Tibial artery (tissue), 4 donors: ENCODE results near the gene TMEM45A.
A peak's percentile ranks its signal among the peaks of the same experiment; 100 is the strongest.

Source experiments
- DNase-seq, 2 donors: peaks; one replicate each; pipeline ENCODE4 v3.0.0-alpha.2; 2019
- H3K27ac ChIP-seq, 2 donors: fragments of 200-600 bp; sonication (generic) in 1 of 2; 1 replicate in 1 of 2; 2 replicates in 1 of 2; pipeline ENCODE4 v1.5.1; 2018 to 2019; ENCODE audit warnings: mild to moderate bottlenecking in 1 of 2
- H3K27me3 ChIP-seq, 2 donors: fragments of 200-600 bp; sonication (generic) in 1 of 2; one replicate each; pipeline versions ENCODE4 v1.5.1 to v1.6.0; 2016 to 2019
- H3K36me3 ChIP-seq, 3 donors: fragments of 200-600 bp; sonication (generic) in 2 of 3; one replicate each; pipeline ENCODE4 v1.5.1; 2016 to 2019; ENCODE audit warnings: mild to moderate bottlenecking in 2 of 3
- H3K4me1 ChIP-seq, 4 donors: fragments of 200-600 bp; sonication (generic) in 2 of 4; 1 replicate in 3 of 4; 2 replicates in 1 of 4; pipeline ENCODE4 v1.5.1; 2016 to 2019
- H3K4me3 ChIP-seq, 2 donors: fragments of 200-600 bp; sonication (generic) in 1 of 2; 1 replicate in 1 of 2; 2 replicates in 1 of 2; pipeline ENCODE4 v1.5.1; 2018 to 2019; ENCODE audit warnings: mild to moderate bottlenecking in 2 of 2
- H3K9me3 ChIP-seq, 3 donors: fragments of 200-600 bp; sonication (generic) in 1 of 3; one replicate each; pipeline ENCODE4 v1.5.1; 2016 to 2019
- intact Hi-C: fragments of 100-400 bp; cut with DNase I; formaldehyde crosslinking; loops from one replicate; pipeline ENCODE4 v1.15.0; 2023; ENCODE audit warnings: low total_unique reads
- TF ChIP-seq, protein P1 (sequence below), 2 experiments: fragments of 200-600 bp in 1 of 2; fragments of 450-650 bp in 1 of 2; IDR thresholded peaks; one replicate each; pipeline ENCODE4 v1.5.1; 2017 to 2019; ENCODE audit warnings: antibody characterized with exemption in 2 of 2, mild to moderate bottlenecking in 1 of 2, moderate library complexity in 1 of 2

The TMEM45A gene

DNA sequence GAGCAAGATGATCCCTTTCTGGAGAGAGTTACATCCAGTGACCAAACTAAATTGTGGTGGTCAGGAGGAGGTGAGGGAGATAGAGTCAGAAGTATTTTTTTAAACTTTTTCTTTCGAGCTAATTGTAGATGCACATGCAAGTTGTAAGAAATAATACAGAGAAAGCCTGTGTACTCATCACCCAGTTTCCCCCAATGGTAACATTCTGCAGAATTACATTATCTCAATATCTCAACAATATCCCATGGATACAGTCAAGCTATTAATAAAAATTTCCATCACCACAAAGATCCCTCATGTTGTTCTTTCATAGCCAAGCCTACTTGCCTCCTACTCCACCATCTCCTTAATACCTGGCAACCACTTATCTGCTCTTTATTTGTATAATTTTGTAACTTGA is 3.3 kb upstream of the TMEM45A start:
- H3K4me3 ChIP-seq, result no peak overlapping the region
- TF ChIP-seq, protein P1, sequence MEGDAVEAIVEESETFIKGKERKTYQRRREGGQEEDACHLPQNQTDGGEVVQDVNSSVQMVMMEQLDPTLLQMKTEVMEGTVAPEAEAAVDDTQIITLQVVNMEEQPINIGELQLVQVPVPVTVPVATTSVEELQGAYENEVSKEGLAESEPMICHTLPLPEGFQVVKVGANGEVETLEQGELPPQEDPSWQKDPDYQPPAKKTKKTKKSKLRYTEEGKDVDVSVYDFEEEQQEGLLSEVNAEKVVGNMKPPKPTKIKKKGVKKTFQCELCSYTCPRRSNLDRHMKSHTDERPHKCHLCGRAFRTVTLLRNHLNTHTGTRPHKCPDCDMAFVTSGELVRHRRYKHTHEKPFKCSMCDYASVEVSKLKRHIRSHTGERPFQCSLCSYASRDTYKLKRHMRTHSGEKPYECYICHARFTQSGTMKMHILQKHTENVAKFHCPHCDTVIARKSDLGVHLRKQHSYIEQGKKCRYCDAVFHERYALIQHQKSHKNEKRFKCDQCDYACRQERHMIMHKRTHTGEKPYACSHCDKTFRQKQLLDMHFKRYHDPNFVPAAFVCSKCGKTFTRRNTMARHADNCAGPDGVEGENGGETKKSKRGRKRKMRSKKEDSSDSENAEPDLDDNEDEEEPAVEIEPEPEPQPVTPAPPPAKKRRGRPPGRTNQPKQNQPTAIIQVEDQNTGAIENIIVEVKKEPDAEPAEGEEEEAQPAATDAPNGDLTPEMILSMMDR (IDR thresholded peaks at IDR 0.05), result no peak
- no peaks in the 10 kb centered on the region for H3K27me3 ChIP-seq
- H3K27ac ChIP-seq, result no peak overlapping the region
- peaks cover 0 to 15% (median 7%) of the 10 kb centered on the region in 4 donors for H3K4me1 ChIP-seq
- no peak for DNase-seq
- intact Hi-C loops, result no loop called here
- no peaks in the 10 kb centered on the region for H3K36me3 ChIP-seq
- H3K9me3 ChIP-seq, result no peaks in the 10 kb centered on the region

DNA sequence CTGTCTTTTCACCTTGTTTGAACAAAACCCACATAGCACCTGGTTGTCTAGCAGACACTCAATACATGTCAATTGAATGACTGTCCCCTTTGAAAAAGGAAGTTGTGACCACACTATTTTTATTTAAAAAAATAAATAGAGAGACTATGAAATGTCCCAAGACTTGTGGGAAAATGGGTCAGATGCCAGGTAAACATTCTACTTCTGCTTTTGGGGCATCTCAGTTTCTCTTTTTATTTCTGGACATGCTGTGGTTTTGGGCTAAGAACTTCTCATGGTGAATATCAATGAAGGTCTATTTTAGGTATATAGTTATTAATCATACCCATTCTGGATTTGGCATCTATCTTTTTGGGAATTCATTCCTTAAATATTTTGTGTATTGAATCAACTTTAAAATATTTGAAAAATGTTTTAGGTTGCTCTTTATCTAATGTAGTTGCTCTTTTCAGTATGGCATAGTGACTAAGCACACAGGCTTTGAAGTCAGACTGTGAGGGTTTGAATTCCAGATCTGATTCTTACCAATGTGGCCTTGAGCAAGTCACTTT is 4.4 kb downstream of the TMEM45A start:
- H3K4me1 ChIP-seq, result peaks cover 0 to 46% (median 13%) of the 10 kb centered on the region in 4 donors
- H3K27ac ChIP-seq, result peak overlapping the region; percentile 7 to 19
- H3K27me3 ChIP-seq, result no peaks in the 10 kb centered on the region
- TF ChIP-seq, protein P1 (IDR thresholded peaks at IDR 0.05), result no peak
- no peaks in the 10 kb centered on the region for H3K36me3 ChIP-seq
- no peak for DNase-seq
- intact Hi-C loops, result no loop called here
- H3K9me3 ChIP-seq, result no peaks in the 10 kb centered on the region
- no peak overlapping the region for H3K4me3 ChIP-seq

DNA sequence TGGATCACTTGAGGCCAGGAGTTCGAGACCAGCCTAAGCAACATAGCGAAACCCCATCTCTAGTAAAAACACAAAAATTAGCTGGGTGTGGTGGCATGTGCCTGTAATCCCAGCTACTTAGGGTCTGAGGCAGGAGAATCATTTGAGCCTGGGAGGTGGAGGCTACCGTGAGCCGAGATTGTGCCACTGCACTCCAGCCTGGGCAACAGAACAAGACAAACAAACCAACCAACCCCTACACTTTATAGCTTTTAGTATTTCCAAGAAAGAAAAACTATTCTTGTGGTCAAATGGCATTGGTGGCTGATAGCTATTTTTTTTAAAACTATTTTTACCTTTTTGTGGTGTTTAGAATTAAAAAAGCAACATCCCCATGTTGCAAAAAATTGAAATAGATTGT is 7.2 kb downstream of the TMEM45A start:
- TF ChIP-seq, protein P1 (IDR thresholded peaks at IDR 0.05), result no peak

DNA sequence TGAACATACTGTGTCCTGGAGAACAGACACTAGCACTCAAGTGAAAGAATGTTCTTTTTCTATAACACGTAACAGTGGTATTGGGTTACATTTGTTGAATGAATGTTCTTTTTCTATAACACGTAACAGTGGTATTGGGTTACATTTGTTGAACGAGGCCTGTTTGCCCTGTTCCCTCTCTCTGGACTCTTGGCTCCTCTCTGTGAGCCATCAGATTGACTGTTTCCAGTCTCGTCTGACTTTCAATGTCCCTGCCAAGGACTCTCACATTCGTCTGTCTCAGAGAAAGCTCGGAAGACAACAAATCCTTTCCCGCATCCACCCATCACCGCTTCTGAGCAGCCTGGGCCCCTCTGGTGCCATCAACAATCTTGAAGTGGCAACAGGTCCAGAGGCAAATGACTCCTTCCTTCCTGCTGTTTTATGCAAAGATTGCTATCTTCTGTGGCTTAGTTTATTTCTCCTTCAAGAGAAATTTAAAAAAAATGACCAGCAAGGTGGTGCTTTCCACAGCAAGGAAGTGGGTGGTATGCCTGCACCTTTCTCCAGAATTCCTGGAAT is 8.0 kb downstream of the TMEM45A start:
- H3K4me3 ChIP-seq, result no peak overlapping the region
- H3K9me3 ChIP-seq, result no peaks in the 10 kb centered on the region
- H3K36me3 ChIP-seq, result no peaks in the 10 kb centered on the region
- intact Hi-C loops, result no loop called here
- no peak for DNase-seq
- H3K27ac ChIP-seq, result no peak overlapping the region
- no peaks in the 10 kb centered on the region for H3K27me3 ChIP-seq
- TF ChIP-seq, protein P1 (IDR thresholded peaks at IDR 0.05), result no peak
- peaks cover 0 to 29% (median 7%) of the 10 kb centered on the region in 4 donors for H3K4me1 ChIP-seq

More for the DNA sequence above, 7.2 kb downstream of the TMEM45A start:
- H3K27me3 ChIP-seq, result no peaks in the 10 kb centered on the region
- no peak for DNase-seq
- H3K4me1 ChIP-seq, result peaks cover 0 to 28% (median 7%) of the 10 kb centered on the region in 4 donors
- no peak overlapping the region for H3K4me3 ChIP-seq
- H3K36me3 ChIP-seq, result no peaks in the 10 kb centered on the region
- no peaks in the 10 kb centered on the region for H3K9me3 ChIP-seq
- intact Hi-C loops, result no loop called here
- no peak overlapping the region for H3K27ac ChIP-seq

DNA sequence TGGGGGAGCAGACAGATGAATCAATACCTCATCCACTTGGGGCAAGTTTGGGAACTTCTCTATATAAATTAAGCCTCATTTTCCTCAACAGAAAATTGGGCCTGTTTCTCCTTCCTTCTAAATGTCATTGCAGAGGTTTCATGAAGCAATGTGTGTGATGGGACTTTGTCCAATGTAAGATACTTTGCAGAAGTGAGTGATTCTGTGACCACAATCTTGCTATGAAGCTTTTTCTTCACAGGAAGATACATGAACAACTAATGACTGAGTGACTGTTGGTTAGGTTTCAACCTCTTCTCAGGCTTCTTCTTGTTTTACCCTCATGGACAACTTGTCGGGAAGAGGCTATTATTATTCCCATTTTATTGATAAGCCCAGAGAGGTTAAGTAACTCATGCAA is 11.0 kb downstream of the TMEM45A start:
- H3K27ac ChIP-seq, result no peak overlapping the region
- DNase-seq, result no peak
- H3K9me3 ChIP-seq, result no peaks in the 10 kb centered on the region
- no peaks in the 10 kb centered on the region for H3K27me3 ChIP-seq
- H3K4me1 ChIP-seq, result peaks cover 0 to 32% (median 13%) of the 10 kb centered on the region in 4 donors
- TF ChIP-seq, protein P1 (IDR thresholded peaks at IDR 0.05), result no peak
- no peaks in the 10 kb centered on the region for H3K36me3 ChIP-seq
- intact Hi-C loops, result no loop called here
- no peak overlapping the region for H3K4me3 ChIP-seq
